Measurements from ENCODE around the gene SF3A2.
"Not testable (repeated sequence)": the region's sequence is repeated elsewhere in the genome, so short reads cannot be mapped to it uniquely, and the experiment has no call there.

SF3A2 gene

GRCh38 chr19:2277138-2277537 is 40.5 kb downstream of the SF3A2 start:
- no peak for ATAC-seq
- Mint-ChIP-seq H3K27ac (peak overlapping the region in 1 of 2 donors; percentile 98), H3K4me1 (peaks cover 43% of the 10 kb centered on the region)

DNA sequence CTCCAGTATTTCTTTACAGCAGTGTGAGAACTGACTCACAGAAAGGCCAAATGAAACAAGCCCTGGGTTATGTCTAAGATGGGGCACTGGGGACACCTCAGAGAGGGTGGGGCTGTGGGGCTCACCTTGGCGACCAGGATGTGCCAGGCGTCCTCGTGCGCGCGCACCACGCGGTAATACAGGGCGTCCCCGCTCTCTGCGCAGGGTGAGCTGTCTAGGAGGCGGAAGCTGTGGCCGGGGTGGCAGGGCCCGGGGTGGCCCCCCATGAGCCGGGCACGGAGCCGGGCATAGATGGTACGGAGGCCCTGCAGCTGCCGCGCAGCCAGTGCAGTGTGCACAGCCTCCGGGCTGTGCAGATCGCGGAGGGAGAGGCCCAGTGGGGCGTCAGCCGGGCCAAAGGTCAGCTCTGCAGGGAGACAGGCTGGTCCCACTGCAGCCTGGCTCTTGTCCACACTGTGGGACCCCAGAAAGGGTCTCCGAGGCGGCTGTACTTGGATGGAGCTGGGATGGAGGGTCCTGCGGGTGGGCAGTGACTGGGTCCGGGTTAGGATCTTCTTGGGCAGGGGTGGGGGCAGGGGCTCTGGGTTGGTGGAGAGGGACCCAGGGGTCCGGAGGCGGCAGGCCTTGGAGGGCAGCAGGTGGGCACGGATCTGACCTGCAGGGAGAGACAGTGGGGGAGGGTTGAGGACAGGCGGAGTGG is 42.0 kb downstream of the SF3A2 start:
- no peaks in the 10 kb centered on the region for H3K9me3 Mint-ChIP-seq
- H3K4me3 Mint-ChIP-seq, result peak overlapping the region in 1 of 2 donors; percentile 3
- peaks cover 39% of the 10 kb centered on the region for H3K4me1 Mint-ChIP-seq
- peak overlapping the region in 1 of 2 donors; percentile 65 for H3K27ac Mint-ChIP-seq
- peaks cover 14% of the 10 kb centered on the region for H3K27me3 Mint-ChIP-seq
- DNase-seq (no peak), ATAC-seq (no peak)

More at GRCh38 chr19:2277138-2277537, 40.5 kb downstream of the SF3A2 start:
- Mint-ChIP-seq H3K4me3 (no peak overlapping the region), H3K9me3 (no peaks in the 10 kb centered on the region), H3K27me3 (peaks cover 4% of the 10 kb centered on the region)
- no peak for DNase-seq

- ATAC-seq, result peak; percentile 24
- Mint-ChIP-seq H3K27ac (peak overlapping the region in 1 of 2 donors; percentile 71), H3K27me3 (peaks cover 14% of the 10 kb centered on the region), H3K9me3 (no peaks in the 10 kb centered on the region), H3K4me3 (no peak overlapping the region), H3K4me1 (peaks cover 22% of the 10 kb centered on the region)
- DNase-seq, result no peak
Observed at GRCh38 chr19:2280633-2281264, 44.1 kb downstream of the SF3A2 start.

- not testable (repeated sequence) for H3K9me3 Mint-ChIP-seq, DNase-seq, ATAC-seq
- Mint-ChIP-seq H3K4me3 (peak overlapping the region; percentile 48 to 85), H3K4me1 (peaks cover 22% of the 10 kb centered on the region), H3K27me3 (peaks cover 14% of the 10 kb centered on the region), H3K27ac (peak overlapping the region in 1 of 2 donors; percentile 82)
Observed at GRCh38 chr19:2281265-2282061, 44.8 kb downstream of the SF3A2 start.

DNA sequence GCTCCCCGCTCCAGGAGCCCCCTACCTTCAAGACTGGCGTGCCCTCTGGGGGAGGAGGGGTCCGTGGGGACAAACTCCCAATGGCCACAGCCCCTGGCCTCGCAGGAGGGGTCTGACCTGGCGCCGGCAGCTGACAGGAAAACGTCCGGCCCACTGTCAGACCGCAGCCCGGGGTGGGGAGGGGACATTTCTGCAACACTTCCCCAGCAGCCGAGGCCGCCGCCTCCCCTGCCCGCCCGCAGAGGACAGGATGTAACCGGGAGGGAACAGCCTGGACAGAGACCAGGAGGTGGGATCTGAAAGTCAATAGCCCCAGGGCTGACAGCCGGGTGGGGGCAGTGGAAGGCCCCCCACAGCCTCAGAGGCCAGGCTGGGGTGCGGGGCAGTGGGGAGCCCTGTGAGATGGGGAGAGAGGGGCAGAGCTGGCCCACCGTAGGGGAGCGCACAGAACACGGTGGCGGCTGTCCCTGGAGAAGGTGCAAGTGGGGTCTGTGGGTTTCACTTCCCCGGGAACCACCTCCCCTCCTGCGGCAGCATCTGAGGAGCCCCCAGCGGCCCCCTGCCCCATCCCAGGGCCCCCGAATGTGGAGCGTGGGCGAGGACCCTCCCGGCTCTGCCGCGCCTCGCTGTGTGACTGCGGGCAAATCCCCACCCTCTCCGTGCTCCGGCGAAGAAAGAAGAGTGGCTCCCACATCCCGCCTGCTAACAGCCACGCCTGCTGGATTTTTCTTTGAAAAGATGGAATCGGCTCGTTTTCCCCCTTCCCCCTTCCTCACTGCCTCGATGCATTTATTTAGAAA is 45.6 kb downstream of the SF3A2 start, which contains the start of gene PEAK3:
Gene PEAK3, minus strand, starts transcription at position 114 of the 800 bp plus-strand sequence. CDS start 1,244 bp downstream, outside the sequence.
- Mint-ChIP-seq H3K9me3 (no peaks in the 10 kb centered on the region), H3K27ac (peak within 1 kb of the TSS in 1 of 2 donors; percentile 86), H3K4me1 (peaks cover 22% of the 10 kb centered on the region), H3K27me3 (peaks cover 14% of the 10 kb centered on the region), H3K4me3 (peak within 1 kb of the TSS; percentile 68 to 85)
- DNase-seq (peak in 1 of 2 donors; percentile 42), ATAC-seq (peak; percentile 65)

- Mint-ChIP-seq H3K9me3 (no peaks in the 10 kb centered on the region), H3K27me3 (peaks cover 14% of the 10 kb centered on the region), H3K27ac (peak overlapping the region in 1 of 2 donors; percentile 86), H3K4me3 (peak overlapping the region; percentile 68 to 85), H3K4me1 (peaks cover 22% of the 10 kb centered on the region)
- DNase-seq (no peak), ATAC-seq (no peak)
Observed at GRCh38 chr19:2282862-2283237, 46.2 kb downstream of the SF3A2 start.

GRCh38 chr19:2283835-2284507 is 47.3 kb downstream of the SF3A2 start:
- H3K27ac Mint-ChIP-seq, result peak overlapping the region in 1 of 2 donors; percentile 27
- ATAC-seq (no peak), DNase-seq (no peak)
- peaks cover 25% of the 10 kb centered on the region for H3K27me3 Mint-ChIP-seq
- H3K9me3 Mint-ChIP-seq, result no peaks in the 10 kb centered on the region
- H3K4me3 Mint-ChIP-seq, result no peak overlapping the region
- H3K4me1 Mint-ChIP-seq, result peaks cover 30% of the 10 kb centered on the region

- ATAC-seq, result no peak
- Mint-ChIP-seq H3K27ac (no peak overlapping the region), H3K27me3 (peaks cover 45% of the 10 kb centered on the region), H3K4me1 (peaks cover 46% of the 10 kb centered on the region), H3K4me3 (no peak overlapping the region), H3K9me3 (no peaks in the 10 kb centered on the region)
- DNase-seq, result no peak
Observed at GRCh38 chr19:2286402-2287140, 49.9 kb downstream of the SF3A2 start.

DNA sequence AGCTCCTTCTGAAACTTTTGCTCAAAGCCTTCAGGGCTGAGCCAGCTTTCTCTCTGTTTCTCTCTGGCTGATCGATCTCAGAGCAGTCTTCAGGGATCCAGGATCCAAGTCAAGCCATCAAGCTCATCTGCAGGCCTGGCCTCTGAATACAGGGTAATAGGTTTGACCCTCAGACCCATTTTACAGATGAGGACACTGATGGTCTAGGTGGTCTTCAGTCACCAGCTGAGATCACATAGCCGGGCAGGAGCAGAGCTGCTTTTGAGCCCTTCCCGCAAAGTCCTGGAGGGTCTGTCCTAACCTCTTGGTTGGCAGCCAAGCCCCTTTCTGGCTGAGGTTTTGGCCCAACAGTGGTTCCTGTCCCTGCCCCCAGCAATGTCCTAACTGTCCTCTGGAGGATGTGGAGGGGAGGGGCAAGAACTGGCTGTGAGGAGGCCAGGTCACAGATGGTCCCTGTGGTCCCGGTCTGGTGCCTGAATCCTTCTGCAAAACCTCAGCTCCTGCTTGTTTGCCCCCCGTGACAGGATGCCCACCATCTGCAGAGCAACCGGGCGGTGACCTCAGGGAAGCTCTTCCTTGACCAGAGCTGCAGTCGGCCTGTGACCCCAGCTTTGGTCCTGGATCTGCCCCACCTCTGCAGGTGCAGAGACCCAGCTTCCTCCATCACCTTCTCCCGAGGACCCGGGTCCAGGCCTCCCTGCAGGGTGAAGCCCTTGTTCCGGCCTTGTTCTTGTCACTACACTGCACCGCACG is 51.1 kb downstream of the SF3A2 start:
- DNase-seq, result no peak
- H3K27me3 Mint-ChIP-seq, result peaks cover 34% of the 10 kb centered on the region
- H3K9me3 Mint-ChIP-seq, result no peaks in the 10 kb centered on the region
- H3K4me3 Mint-ChIP-seq, result no peak overlapping the region
- peak overlapping the region in 1 of 2 donors; percentile 1 for H3K27ac Mint-ChIP-seq
- peaks cover 38% of the 10 kb centered on the region for H3K4me1 Mint-ChIP-seq
- ATAC-seq, result no peak

GRCh38 chr19:2288338-2288817 is 51.8 kb downstream of the SF3A2 start:
- peaks cover 31% of the 10 kb centered on the region for H3K27me3 Mint-ChIP-seq
- no peaks in the 10 kb centered on the region for H3K9me3 Mint-ChIP-seq
- ATAC-seq (no peak), DNase-seq (no peak)
- H3K27ac Mint-ChIP-seq, result peak overlapping the region in 1 of 2 donors; percentile 28
- H3K4me3 Mint-ChIP-seq, result peak overlapping the region; percentile 94
- peaks cover 36% of the 10 kb centered on the region for H3K4me1 Mint-ChIP-seq

DNA sequence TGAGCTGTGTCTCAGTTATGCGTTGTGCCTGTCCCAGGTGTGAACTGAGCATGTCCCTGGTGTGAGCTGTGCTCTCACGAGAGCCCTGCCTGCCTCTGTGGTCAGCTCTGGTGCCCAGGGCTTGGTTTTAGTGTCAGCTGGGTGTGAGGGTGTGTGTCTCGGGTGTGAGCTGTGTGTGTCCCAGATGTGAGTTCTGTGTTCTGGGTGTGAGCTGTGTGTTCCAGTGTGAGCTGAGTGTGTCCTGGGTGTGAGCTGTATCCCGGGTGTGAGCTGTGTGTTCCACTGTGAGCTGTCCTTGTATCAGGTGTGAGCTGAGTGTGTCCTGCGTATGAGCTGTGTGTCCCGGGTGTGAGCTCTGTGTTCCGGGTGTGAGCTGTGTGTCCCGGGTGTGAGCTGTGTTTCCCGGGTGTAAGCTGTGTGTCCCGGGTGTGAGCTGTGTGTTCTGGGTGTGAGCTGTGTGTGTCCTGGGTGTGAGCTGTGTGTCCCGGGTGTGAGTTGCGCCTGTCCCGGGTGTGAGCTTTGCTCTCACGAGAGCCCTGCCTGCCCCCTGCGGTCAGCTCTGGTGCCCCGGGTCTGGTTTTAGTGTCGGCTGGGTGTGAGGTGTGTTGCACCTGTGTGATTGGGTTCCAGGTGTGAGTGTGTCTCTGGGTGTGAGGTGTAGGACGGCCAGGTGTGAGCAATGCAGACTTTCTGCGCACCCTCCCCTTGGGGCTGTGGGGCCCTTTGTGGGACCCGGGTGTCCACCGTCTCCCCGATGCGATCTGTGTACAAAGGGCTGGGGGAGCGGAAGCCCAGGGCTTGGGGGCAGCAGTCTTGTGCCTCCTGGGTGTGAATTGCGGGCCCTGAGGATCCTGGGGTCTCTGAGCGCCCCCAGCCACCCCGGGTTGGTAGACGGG is 52.4 kb downstream of the SF3A2 start:
- DNase-seq, result no peak
- peak overlapping the region; percentile 75 to 89 for H3K27ac Mint-ChIP-seq
- H3K4me3 Mint-ChIP-seq, result peak overlapping the region; percentile 94
- peak; percentile 19 for ATAC-seq
- H3K27me3 Mint-ChIP-seq, result peaks cover 31% of the 10 kb centered on the region
- peaks cover 41% of the 10 kb centered on the region for H3K4me1 Mint-ChIP-seq
- H3K9me3 Mint-ChIP-seq, result no peaks in the 10 kb centered on the region

DNA sequence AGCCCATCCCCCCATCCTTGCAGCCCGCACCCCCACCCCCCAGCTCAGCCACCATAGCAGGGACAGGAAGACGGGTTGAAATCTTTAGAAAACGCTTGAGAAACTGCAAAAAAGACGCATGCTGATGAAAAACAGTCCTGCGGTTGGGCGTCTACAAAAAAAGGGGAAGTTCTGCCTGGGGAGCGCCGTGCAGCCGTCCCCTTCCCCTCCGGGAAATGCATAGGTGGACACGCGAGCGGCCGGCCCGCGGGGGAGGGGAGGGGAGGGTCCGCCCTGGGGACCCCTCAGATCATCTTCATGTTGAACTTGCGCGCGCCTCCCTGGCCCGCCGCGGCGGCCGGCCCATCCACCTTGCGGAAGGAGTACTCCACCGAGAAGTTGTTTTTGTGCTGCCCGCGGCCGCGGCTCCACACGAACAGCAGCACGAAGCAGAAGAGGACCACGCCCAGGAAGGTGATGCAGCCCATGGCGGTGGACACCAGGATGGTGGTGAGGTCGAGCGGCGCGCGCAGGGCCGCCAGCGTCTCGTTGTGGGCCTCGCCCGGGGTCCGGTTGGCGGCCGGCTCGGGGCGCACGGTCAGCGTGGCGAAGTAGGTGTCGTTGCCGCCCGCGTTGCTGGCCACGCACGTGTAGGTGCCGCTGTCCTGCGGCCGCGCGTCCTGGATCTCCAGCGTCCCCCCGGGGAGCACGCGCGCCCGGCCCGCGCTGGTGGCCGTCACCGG is 53.3 kb downstream of the SF3A2 start:
- DNase-seq, result peak; percentile 54 to 70
- peak; percentile 83 for ATAC-seq
- Mint-ChIP-seq H3K9me3 (no peaks in the 10 kb centered on the region), H3K27ac (peak overlapping the region; percentile 55 to 92), H3K4me3 (peak overlapping the region; percentile 94), H3K27me3 (peaks cover 31% of the 10 kb centered on the region), H3K4me1 (peaks cover 45% of the 10 kb centered on the region)
